GM19467 (cell line): ENCODE results near the gene NFYC.

Experiments used
- ATAC-seq: cut with Tn5 transposase; IDR thresholded peaks from one replicate; pipeline ENCODE4 v1.9.1; 2021; ENCODE audit warnings: mild to moderate bottlenecking, moderate library complexity; ENCODE audit not compliant: unreplicated experiment

NFYC gene

DNA sequence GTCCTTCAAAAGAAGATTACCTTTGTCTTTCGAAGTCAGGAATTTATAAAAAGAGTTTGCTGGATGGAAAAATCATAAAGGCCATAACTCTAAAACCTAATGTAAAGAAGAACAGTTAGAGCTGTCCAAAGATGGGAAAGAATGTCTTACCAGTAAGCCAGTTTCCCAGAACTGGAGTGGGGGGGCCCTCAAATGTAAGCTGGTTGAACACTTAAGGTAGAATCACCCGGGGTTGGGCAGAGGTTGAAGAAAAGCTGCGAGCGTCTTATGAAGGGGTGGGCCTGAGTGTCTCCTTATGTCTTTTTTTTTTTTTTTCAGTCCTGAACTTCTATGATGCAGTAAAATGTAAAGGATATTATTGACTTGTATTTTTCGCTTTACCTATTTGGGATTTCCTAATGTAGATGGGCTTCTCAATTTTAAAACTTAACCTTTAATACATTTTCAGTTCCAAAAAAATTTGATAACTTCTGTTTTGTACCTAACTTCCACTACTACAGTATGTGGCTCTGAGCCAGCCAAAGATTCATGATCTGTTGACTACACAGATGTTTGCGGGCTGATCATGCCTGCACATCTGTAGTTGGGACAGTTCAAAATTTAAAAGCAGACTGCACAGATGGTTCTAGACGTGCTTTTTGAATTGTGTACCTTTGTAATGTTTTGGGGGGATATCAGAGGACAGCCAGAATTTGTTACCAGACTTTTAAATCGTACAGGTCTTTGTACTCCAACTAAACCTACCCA is 43.6 kb downstream of the NFYC start:
- ATAC-seq: no peak

DNA sequence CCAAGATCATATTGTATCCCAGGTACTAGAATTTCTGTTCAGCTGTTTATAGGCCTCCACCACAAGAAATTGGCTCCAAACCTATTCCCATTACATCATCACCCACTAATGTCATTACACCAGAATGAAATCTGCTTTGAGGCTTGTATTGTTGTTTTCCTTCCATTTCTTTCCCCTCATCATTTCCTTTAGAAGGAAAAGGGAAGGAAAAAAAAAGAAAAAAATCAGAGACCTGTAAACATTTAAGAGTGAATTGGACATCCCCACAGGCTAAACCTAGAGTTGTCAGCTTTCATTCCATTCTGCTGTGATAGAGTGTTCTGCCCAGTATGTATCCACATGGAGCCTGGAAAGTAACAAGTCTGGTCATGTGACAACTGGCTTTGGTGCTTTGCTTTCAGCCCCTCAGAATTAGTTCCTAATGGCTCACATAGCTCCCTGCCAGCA is 44.6 kb downstream of the NFYC start:
- no peak for ATAC-seq

DNA sequence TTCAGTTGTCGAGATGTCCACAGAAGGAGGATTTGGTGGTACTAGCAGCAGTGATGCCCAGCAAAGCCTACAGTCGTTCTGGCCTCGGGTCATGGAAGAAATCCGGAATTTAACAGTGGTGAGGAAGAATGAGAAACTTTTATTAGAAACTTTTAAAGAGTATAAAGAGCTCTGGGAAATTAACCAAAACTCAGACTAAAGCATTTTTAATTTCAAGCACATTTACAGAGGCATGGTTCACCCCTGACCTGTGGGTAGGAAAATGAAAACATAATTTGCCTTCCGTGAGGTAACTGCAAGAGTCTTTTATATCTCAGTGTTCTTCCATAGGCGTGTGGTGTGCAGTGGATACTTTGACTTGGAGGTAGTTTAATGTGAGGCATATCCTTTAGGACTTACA is 47.3 kb downstream of the NFYC start:
- ATAC-seq: no peak

DNA sequence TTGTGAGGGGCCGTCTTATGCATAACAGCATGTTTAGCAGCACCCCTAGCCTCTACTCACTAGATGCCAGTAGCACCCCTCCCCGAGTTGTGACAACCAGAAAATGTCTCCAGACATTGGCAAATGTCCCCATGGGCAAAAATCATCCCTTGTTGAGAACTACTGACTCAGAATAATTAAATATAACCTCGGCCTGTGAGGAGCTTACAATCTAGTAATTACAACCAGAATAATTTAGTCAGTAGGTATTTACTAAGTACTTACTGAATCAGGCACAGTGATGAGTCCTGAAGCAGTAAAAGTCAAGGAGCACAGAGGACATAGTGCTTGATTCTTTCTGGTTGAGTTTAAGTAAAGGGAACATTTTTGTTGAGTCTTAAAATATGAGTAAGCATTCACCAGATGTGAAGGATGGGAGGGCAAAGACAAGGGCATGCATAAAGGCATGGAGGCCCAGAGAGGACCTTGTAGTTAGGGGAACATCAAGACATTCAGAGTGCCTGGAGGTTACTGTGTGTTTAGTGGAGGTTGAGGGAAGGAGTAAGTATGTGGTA is 48.0 kb downstream of the NFYC start:
- ATAC-seq: no peak

DNA sequence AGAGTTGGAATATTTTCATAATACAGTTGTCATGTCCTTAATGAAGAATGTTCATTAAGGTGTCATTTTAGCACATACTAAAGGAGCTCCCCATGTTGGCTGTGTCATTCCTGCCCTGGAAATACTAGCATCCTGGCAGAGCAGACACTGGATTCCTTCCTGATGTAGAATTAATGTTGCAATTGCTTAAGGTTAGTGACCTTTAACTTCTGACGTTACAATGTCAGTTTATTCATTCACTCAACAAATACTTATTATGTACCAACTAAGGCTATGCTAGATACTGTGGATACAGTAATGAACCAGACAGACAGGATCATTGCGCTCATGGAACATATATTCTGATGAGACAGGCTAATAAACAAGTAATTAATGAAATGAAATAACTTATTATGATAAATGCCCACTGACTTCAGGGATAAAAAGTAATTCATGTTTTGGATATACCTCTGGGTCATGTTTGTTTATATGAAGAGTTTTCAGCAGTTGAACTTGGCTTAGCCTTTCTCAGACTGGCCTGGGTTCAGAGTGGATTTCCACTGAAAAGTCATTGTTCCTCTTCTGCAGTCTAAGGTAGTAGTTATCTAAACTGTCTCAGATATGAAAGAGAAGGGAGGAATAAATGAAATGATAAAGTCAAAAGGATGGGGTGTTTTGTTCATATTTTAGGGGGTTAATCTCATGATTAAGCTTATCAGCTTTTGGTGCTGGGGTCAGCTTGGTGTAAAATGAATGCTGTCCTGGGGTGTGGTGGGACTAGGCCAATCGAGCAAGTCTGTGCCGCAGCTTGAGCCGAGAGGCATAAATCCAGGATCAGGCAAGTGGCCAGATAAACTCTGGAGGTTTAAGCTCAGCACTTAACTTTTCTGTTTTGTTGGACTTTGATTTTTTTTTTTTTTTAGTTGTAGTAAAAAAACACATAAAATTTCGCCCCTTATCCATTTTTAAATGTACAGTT is 48.8 kb downstream of the NFYC start:
- ATAC-seq: no peak

DNA sequence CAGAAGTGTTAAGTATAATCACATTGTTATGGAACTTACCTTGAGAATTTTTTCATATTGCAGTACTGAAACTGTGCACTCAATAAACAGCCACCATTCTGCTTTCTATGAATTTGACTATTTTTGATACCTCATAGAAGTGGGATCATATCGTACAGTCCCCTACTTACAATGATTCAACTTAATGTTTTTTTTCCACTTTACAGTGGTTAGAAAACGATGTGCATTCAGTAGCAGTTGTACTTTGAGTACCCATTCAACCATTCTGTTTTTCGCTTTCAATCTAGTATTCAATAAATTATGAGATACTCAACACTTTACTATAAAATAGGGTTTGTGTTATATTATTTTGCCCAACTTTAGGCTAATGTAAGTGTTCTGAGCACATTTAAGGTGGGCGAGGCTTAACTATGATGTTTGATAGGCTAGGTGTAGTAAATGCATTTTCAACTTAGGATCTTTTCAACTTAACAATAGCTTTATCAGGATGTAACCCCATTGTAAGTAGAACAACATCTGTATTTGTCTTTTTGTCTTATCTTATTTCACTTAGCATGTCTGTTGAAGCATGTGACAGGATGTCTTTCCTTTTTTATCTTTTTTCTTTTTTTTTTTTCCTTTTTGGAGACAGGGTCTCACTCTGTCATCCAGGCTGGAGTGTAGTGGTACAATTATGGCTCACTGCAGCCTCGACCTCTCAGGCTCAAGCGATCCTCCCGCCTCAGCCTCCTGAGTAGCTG is 49.7 kb downstream of the NFYC start:
- no peak for ATAC-seq

DNA sequence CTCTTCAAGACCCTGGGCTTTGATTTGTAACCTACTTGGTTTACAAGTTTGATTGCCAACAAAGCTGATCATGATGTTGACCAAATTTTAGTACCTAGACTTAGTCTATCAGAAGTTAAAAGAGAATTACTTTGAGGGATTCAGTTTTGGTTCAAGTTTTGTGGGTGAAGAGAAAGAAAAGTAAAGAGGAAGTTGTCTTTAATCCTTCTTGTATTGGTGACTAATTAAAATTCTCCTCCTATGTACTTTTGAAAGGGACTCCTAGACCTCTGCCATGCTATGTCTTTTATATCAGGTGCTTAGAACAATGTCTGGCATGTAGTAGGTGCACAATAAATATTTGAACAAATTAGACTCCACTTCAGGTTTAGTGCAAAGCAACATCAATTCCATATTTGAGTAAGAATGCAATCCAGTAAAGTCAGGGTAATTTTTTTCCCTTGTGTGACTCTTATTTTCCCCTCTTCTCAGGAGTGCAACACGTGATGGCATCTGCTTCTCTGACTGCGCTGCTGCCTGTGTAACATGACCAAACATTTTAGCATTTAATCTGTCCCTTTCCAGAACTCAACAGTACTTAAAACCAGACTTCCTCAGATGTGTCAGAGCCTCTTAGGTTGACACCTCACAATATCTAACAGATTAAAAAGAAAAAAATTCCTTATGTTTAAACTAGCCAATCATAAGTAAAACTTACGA is 51.0 kb downstream of the NFYC start:
- ATAC-seq: no peak

DNA sequence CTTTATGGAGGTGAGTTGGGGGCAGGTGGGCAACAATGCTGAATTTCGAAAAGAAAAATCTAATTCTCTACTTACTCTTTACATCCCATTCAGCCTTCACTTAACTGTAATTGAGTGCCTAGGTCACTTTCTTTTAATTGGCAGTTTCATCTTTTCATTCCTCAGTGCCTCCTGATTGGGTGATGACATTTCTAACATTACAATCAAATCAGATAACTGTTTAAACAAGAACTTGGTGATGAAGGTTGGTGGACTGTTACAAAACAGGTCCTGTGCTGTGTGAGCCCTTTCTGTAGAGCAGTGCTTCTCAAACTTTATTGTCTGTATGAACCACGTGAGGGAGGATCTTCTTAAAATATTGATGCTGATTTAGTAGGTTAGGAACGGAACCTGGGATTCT is 51.9 kb downstream of the NFYC start:
- no peak for ATAC-seq

DNA sequence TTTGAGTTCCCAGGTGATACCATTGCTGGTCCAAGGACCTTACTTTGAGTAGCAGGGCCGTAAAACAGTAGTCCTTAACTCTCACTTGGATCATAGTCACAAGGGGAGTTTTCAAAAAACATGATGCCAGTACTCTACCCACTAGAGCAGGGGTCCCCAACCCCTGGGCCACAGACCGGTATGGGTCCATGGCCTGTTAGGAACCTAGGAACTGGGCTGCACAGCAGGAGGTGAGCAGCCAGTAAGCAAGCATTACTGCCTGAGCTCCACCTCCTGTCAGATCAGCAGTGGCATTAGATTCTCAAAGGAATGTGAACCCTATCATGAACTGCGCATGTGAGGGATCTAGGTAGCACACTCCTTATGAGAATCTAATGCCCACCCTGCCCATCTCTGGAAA is 52.4 kb downstream of the NFYC start:
- ATAC-seq: no peak

DNA sequence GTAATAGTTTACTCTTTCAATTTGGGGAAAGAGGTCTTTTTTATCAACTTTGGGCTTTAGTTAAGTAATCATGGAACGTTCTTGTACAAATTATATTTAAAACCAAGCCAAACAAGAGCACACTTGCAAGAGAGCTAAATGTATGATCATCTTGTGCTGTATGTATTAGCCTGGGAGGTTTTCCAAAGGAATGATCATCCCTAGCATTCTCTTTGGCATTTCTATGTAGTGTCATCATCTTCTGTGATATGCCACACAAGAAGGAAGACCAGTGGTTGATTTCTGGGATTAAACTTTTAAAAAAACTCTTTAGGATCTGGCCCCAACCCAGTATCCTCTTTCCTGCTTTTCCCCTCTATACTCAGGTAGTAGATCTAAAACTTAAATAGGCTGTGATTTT is 53.7 kb downstream of the NFYC start:
- no peak for ATAC-seq

DNA sequence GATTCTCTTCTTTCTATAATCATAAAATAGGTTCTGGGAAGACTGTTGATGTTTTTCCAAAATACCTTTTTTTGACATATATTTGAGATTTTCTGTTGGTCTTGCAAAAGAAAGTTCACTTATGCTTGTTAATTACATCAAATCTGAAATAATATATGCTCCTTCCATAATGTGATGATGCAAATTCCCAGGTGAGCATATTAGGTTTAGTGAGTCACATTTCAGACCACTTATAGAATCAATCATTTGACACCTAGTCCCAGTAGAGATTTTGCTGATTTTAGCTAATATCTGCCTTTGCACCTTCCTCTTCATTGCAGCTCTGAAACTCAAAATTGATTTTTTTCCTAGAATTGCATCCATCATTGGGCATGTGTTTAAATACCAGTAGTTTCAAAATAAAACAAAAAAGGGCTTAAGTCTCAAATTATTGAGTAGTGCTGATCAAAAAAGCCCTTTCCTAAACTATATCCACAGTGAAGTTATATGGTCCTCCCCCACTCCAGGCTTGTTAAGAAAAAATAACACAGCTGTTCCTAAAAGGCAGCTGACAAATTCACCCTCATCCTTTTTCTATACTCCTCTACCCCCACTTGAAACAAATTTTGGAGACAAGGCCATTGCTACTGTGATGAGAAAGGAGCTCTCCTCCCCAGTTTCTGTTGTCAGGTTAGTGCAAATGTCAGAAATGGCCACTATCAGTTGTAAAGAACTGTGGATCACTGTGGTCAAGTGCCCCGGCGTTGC is 55.0 kb downstream of the NFYC start:
- no peak for ATAC-seq

DNA sequence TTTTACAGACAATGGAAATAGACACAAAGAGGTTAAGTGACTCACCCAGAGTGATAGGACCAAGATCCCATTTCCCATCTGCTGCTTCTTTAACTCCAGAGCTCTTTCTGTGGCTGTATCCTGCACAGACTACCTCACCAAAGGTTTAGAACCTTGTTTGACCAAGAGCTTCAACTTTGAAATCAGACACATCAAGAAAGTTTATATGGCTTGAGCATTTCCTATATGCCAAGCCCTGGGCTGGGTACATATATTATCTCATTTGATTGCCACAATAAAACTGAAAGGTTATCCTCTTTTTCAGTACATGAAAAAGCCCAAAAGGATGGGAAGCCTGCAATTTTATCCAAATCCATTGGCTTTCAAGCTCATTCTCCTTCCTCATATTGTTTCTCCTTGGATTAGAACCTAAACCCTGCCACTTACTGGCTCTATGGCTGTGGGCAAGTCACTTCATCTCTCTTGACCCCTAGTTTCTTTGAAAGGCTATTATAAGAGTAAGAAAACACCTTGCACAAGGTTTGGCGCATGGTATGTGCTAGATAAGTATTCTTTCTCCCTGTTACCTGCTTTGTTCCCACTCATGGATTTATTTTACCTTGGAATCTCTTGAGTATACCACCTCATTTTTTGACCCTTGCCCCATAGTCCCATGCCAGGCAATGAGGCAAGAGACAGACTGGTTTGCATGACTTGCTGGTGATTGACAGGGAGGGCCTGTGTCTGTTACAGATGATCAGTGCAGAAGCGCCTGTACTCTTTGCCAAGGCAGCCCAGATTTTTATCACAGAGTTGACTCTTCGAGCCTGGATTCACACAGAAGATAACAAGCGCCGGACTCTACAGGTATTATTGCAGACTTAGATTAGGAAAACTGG is 57.6 kb downstream of the NFYC start:
- ATAC-seq: no peak

DNA sequence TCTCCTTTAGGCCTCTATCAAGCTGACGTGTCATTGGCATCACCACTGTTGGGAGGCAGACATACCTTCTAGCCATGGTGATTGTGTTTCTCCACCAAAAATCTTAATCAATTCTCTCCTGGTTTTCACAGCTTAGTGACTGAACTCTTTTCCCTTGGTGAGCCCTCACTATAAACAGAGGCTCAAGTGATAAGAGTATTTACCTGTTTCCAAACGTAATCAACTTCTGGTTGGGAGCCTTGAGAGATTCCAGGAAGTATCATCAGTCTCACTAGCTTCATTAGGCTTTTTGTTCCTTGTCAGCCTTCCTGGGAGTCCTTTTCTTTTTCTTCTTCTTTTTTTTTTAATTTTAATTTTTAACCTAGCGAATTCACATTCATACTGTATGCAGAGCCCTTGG is 58.3 kb downstream of the NFYC start:
- no peak for ATAC-seq

DNA sequence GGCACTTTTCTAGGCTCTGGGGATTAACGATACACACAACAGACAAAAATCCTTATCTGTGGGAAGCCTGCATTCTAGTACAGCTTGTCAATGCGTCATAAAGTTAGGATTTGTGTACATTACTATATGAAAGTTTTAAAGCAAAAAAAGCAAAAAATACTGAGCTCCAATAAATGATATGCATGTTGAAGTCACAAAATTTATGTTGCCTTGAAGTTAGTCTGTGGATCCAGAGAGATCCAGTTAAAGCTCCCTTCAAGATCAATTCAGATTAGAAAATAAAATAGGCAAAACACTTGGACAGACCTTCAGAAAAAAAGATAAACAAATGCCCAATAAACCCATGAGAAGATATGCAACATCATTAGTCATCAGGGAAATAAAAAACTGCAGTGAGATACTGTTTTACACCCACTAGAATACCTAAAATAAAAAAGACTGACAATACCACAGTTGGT is 59.0 kb downstream of the NFYC start:
- ATAC-seq: no peak

DNA sequence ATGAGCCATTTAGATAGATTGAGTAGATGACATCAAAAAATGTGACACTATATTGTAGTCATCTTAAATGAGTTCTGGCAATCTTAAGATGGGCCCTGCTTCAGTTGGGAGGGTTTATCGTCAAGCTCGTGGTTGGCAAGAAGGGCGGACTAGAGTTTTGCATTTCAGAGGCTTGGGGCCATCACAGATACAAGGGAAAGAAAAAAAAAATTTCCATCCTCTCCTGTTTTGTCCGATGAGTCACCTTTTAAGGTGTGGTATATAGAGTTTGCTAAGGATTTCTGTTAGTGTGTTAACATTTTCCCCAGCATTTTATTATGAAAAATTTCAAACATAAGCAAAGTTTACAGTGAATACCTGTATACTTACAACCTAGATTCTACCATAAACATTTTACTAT is 60.3 kb downstream of the NFYC start:
- no peak for ATAC-seq

DNA sequence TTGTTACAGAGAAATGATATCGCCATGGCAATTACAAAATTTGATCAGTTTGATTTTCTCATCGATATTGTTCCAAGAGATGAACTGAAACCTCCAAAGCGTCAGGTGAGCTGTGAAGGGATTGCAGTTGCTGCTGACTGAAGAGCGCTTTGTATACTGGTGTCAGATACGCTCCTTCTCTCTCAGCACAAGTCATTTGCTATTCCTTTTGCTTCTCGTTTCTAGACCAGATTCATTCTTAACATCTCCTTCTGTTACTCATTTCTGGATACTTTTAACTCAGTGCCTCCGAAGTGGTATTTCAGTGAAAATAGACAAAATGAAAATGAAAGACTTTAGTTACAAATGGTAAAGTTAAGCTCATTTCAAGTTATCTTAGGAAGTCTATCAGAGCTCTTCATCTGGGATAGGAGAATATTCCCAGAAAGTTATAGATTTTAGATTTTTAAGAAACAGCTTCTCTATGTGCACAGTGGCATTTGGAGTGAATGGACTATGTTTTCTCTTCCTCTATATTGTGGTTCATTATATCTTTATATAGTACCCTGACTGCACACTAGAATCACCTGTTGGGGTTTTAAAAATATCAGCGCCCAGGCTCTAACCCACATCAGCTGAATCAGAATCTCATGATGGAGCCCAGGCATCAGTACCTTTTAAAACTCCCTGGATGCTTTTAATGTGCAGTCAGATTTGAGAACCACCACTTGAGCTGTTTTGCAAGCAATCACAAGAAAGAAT is 61.8 kb downstream of the NFYC start:
- no peak for ATAC-seq

DNA sequence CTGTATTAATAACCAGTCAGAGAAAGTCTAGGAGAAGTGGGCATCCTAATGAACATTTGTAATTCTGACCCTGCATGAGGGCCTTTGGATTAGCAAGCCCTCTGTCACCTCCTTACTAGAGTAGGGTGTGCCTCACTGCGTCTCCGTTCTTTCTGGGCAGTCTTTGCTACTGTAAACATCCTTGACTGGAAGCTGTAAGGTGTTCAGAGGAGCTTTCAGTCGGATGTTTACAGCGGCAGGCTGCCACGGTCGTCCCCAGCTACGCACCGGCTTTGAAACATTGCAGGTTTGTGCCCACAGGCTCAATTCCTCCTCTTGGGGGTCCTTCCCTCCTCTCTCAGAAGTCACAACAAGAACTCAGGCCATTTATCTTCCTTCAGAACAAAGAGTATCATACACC is 62.7 kb downstream of the NFYC start:
- ATAC-seq: no peak

DNA sequence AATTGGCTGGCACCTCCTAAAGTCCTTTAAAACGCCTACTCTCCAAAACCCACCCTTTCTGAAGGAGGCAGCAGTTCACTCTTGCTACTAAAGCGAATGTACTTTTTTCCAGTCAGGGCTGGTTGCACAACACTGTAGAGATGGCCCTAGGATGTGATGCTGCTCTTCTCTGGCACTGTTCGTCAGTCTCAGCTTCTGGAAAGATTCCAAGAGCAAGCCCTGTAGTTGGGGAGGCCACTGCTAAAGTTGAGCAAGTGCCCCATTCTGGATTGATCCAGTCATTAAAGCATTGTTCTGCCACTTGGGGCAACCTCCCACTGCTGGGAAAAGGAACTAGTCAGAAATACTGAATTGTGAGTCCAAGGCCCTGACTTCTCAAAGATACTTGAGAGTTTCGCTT is 63.6 kb downstream of the NFYC start:
- ATAC-seq: no peak
